ENCODE measurements around the gene POLE.

GRCh38 chr12:132617135-132617701, 69.9 kb downstream of the POLE start:
- no peak for TF ChIP-seq EP300 (IDR thresholded peaks at IDR 0.05)
- TF ChIP-seq CTCF (IDR thresholded peaks at IDR 0.05): no peak

Data from gastroesophageal sphincter (tissue), 3 donors.